Pons (tissue), 1 donor: ENCODE measurements around the gene COL23A1.

Experiments
- DNase-seq: peaks from one replicate; pipeline ENCODE4 v3.0.0-alpha.2; 2016; ENCODE audit warnings: low spot score

COL23A1 gene

DNA sequence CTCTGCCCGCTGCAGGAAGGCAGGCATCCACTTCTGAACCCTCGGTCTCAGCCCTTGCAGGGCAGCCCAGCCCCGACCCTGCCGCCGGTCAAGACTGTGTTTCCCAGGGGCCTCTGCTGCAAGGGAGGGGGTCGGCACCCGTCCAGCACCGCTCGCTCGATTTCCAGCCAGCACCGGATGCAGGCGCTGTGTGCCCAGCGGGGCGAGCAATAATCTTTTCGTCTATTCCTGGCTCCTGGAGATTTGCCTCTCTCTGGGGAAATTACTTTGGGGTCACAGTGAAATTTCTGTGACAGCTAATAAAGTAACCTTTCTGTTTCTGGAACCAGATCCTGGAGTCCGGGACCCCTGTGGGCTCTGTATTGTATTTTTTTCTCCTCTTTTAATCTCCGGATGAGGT lies 155.3 kb downstream of the COL23A1 start:
- no peak for DNase-seq

DNA sequence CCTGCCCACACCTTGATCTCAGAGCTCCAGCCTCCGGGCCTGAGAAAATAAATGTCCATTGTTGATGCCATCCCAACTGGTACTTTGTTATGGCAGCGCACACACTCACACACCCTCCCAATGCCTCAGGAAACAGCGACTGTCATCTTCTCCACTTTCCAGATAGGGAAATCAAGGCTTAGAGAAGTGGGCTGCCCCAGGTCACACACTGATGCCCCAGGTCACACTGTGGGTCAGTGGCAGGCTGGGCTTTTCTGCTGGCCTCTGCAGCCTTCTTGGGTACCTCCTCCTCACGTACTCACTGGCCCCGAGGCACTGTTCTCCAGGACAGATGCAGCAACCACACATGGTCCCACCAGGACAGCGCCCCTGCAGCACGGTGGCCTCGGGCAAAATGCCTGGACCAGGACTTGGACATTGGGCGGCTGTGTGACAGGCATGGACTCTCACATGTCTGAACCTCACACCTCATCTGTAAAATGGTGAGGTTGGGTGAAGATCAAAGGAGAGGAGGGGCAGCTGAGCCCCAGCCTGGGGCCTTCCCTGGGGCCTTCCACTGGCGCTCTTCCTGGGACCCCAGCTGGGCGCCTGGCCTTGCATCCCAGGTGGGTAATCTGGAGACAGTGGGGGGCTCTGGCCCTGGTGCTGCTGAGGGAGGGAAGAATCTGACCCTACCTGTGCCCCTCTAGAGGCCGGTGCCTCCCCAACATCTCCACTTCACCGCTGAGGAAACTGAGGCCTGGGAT lies 156.0 kb downstream of the COL23A1 start:
- no peak for DNase-seq

DNA sequence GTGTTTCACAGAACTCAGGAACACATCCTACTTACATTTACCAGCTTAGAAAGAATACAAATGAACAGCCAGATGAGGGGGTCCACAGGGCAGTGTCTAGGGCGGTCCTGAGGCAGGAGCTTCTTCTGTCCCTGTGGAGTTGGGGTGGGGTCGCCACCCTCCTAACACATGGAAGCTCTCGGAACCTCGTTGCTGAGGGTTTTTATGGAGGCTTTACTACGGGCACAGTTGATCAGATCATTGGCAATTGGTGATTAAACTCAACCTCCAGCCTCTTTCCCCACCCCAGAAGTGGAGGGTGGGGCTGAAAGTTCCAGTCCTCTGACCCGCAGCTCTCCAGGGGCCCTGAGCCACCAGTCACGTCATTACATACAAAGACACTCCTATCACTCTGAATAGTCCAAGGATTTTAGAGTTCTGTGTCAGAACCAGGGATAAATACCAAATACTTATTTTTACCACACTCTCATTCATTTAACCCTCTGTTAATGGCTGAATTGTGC lies 156.9 kb downstream of the COL23A1 start:
- DNase-seq = no peak

DNA sequence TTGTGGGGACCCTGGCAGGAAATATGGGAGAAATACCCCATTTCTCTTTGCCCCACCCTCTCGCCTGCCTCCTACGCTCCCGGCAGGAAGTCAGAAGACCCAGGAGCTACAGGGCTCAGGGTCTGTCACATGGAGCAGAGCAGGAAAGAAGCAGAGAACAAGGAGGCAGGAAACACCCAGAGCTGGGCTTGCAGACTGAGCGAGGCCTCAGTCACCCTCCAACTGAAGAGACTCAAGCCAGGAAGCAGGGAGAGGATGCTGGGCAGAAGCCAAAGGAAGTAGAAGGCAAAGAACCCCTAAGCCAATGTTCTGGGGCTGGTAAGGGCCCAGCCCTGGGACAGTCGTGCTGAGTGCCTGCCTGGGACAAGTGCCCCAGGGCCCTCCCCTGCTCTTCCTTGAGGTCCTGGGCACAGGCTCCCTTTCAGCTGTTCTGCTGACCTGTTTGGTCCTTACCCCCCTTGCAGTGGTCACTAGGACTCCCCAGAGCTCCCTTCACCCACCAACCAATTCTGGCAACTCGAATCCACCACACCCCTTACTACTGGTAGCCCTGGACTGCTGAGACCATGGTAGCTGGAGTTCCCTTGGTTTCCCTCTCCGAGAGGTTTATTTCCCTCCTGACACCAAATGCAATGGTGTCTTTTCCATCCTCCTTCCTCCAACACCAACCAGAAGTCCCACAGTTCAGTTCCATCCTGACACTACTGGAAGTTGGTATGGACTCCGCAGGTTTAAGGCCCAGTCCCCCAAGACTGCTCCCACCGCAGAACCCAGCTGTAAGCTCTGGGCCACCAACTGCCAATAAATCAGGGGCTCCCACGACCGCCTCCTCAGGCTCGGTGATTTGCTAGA lies 157.5 kb downstream of the COL23A1 start:
- DNase-seq = no peak

DNA sequence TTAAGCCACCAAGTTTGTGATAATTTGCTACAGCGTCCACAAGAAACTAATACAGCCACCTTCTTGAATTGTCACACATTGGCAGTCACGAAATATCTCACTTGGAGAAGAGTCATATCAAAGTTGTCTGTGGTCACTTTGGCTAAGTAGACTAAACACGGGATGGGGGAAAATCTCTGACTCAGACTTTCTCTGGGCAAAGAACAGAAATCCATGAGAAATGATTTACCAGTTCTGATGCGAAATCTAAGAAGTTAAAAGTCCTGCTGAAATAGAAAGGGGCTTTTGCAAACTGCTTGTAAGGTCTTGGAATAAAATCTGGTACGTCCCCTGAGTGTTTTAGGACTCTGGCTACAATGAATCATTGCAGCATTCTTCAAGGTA lies 158.4 kb downstream of the COL23A1 start:
- DNase-seq = no peak

DNA sequence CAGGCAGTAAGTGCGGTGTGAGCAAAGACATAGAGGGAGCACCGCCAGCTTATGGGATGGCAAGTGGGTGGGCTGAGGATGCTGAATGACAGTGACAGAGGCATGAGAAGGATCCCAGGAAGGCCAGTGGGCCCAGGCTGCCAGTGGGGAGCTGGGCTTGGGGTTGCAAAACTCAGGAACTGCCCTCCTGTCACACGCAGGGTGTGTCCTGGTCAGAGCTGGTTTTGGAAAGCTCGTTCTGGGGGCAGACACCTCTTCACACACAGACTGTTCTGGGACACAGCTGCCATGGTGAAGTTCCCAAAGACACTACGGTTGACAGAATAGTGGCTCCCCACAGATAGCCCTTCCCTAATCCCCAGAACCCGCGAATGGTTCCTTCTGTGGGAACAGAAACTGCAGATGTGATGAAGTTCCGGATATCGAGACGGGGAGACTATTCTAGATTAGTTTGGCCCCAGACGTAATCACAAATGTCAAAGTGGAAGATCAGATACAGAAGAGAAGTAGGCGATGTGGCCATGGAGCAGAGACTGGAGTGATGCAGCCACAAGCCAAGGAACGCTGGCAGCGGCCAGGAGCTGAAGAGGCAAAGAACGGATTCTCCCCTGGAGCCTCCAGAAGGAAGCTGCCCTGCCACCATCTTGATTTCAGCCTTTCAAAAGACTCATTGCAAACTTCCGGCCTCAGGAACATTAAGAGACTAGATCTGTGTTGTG lies 159.0 kb downstream of the COL23A1 start:
- no peak for DNase-seq

DNA sequence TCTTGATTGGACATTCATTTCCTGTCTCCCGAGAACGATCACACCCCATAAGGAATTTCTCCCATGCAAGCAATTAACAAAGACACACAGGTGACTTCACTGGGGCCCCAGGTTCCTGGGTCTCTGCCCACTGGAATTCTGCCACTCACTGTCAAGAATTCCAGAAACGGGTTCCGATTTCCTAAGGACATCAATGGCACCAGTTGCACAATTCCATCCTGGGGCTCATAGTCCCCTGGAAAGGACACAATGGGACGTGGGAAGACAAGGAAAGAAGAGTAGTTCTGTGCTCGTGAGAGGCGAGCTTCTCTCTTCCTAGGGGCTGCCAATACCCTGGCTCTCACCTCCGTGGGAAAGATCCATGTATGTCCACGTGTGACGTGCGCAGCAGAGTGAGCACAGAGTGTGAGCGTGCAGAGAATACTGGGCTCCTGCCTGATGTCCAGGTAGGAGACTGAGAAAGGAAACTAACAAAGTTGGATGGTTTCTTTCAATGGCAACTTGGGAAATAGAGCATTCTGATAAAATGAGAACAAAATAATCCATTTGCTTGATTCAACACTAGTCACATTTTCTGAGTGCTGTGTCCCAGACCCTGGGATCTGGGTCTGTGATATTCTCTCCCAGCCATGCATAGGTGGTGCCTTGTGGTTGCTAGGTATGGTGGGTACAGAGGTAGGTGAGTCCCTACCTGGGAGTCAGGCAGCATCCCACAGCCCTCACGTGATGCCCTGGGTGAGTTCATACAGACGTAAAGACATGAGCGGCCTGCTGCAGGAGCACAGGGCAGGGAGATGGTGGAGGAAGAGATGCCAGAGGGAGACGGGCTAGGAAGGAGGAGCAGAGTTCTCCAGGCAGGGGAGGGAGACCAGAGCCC lies 159.8 kb downstream of the COL23A1 start:
- DNase-seq = no peak

DNA sequence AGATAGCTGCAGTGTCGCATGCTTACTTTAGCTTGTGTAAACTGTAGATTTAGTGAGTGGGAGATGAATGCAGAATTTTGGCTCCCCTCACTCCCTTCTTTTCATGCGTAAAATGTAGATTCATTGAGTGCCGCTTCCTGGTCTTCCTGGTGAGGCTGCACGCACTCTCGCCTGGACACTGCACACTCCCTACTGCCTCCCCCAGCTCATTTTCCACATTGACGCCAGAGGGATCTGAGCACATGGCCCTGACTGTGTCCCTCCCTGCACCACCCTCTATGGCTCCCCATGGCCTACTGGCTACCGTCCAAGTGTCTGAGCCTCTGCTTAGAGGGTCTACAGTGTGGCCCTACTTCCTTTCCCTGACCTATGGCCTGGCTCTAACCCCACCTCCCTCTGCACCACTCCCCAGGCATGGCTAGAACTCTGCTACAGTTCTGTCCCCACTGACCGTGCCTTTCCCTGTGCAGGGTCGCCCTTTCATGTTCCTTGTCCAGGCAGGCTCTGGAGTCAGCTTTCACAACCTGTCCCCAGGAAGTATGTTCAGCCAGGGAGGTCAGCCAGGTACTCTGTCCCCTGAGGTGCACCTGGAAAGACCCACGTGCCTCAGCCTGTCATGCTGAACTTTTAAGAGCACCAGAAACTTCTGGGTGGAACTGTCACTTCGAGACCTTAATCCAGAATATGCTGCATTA lies 160.6 kb downstream of the COL23A1 start:
- DNase-seq = no peak

DNA sequence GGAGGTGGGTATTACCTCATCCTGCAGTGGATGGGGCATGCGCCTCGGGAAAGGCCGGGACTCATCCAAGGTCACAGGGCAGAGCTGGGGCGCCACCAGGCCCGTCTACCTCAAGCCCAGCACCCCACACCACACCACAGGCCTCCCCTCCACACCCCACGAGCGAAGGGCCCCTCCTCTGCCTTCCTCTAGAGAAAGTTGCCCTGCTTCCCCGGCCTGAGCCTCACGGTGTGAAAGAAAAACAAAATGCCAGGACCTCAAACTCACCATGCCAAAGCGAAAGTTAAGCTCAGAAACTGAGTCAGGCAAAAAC lies 161.1 kb downstream of the COL23A1 start:
- no peak for DNase-seq

DNA sequence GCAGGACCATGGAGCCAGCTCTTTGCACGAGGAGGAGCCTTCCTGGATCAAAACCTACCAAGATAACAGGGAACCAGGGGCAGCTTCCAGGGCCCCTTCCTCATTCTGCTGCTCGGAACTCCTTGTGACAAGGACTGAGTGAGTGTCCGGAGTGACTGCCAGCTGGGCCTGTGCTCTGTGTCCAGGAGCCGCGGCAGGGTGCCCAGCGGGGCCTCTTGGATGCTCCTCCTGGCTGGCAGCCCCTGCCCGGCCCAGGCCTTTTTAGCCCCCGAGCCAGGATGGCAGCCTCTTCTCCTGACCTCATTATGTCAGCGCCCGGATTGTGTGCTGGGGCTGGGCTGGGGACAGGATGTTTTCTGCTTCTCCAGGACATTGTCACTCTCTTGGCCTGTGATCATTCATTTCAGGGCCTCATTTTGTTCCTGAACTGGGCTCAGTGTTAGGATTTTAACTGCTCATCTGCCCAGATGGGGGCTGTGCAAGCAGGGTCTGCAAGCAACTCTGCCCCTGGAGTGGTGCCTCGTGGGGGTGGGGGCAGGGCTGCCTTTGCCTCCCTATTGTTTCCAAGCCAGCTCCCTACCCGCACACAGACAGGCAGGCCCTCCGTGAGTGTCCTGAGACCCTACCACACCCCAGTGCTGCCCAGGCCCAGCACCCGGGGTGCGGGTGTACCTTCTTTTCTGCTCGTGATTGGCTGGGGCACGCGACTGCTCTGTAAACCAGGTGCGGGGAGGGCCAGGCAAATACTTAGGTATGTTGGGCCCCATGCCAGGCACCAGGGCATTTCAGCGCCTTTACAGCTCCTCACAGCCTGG lies 161.6 kb downstream of the COL23A1 start:
- peak; percentile 57 for DNase-seq

DNA sequence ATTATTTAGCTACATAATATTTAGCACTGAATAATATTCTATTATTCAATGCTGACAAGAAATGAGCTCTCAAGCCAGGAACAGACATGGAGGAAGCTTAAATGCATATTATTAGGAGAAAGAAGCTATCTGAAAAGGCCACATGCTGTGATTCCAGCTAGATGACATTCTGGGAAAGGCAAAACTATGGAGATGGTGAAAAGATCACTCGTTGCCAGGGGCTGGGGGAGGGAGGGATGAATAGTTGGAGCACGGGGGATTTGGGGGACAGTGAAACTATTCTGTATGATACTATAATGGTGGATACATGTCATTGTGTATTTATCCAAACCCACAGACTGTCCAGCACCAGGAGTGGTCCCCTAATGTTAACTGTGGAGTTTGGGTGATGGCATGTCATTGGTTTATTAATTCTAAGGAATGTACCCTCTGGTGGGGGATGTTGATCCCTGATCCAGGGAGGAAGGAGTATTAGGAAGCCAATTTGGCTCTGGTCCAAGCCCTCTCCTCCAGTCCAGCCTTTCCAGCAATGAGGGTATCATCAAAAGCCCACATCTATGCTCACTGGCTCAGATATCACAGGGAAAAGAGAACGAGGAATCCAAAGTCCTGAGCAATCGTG lies 162.5 kb downstream of the COL23A1 start:
- DNase-seq = no peak

DNA sequence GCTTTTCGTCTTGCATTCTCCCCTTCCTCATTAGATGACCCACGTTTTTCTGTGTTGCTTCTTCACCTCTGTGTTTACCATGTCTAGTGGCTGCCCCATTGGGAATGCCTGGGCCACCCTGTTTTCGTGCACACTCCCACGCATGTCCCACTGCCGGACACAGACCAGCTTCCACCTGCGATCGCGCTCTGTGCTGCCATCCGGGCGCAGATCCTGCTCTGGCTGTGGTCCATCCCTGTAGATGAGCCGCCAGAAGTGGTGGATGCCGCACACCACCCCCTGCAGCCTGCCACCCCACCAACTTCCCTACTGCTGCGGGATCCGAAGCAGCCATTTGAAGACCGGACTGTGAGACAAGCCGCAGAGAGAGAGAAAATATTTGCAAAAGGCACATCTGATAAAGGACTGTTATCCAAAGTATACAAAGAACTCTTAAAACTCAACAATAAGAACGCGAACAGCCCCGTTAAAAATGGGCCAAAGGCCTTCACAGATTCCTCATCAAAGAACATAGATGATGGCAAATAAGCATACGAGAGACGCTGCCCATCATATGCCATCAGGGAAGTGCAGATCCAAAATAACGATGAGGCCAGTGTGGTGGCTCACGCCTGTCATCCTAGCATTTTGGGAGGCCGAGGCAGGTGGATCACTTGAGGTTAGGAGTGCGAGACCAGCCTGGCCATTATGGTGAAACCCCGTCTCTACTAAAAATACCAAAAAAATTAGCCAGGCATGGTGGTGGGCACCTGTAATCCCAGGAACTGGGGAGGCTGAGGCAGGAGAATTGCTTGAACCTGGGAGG lies 163.7 kb downstream of the COL23A1 start:
- no peak for DNase-seq

DNA sequence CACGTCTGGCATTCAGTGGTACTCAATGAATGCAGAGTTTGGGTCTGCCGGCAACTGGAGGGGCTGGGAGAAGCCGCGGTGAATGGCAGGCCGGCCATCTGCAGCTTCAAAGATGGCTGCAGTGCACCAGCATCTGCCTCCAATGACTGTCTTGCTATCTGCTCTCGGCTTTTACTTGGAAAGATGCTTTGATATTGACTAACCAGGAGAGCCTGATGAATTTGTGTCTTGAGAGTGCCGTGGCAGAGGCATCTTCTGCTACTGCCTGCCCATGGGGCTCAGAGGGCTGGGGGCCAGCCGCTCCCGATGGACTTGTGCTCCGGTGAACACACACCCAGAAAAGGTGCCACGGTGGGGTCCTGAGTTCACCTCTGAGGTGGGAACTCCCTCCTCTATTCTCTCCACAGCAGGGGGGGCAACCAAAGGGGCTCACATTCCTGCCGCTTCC lies 164.5 kb downstream of the COL23A1 start:
- DNase-seq = no peak

DNA sequence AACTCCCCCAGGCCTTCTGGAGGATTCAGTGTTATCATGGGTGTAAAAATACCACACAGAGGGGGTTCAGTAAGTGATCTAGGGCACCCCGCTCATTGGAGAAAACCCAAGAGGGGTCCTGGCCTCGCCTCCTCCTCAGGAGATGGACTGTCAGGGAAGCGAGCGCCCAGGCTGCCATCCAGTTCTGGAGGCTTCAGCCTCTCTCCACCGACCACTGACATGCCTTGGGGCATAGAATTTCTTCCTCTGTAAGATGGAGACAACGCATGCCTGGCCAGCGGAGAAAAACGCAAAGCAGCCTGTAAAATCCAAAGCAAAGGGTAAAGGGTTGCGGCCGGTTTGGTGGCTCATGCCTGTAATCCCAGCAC lies 165.4 kb downstream of the COL23A1 start:
- DNase-seq = no peak

DNA sequence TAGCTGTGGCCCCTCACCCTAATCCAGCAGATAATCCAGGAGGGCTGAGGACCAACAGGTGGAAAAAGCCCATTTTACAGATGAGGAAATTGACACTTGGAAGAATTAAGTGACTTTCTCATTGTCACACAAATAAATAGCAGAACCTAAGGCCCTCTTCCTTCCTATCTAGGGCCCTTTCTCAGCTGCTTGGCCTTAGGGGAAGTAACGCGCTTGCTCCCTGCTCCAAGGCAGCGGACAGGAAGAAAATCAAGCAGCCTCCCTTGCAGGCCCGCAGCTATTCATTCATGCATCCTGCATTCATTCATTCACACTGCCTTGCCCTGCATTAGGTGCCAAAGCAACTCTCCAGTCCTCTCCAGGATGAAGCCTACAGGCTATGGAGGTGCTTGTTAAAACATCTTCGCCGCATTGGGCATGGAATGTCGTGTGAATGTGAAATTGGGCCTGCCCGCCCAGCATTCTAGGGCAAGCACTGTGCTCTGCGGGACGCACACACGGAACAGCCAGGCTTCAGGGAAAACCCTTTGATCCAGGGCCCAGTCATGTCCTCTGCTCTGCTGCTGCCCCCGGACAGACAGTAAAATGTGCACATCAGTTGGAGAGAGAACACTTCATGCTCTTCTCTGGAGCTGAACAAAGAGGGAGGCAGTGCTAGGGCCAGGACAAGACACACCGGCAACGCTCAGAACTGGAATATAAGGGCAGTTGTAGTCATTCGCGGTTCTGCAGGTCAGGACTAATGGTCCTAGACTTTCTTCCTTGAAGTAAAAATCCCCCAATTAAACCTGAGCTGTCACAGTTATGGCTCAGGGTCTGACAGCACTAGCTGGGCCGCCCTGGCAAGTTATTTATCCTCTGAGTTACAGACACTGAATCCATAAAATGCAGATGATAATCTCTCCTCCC lies 166.0 kb downstream of the COL23A1 start:
- DNase-seq = no peak

DNA sequence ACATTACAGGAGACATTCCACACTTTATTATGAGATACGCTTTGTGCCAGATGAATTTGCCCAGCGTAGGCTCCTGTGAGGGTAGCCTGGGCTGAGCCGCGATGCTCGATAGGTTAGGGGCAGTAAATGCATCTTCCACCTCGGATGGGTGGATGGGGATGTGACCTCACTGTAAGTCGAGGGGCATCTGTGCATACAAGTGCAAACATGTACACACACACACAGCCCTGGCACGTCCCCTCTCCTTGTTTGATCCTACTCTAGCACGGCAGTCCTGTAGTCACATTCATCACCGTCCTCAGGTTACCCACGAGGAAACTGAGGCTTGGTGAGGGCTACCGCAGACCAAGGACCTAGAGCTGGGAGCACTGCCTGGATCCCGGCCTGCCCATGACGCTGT lies 166.8 kb downstream of the COL23A1 start:
- DNase-seq = no peak

DNA sequence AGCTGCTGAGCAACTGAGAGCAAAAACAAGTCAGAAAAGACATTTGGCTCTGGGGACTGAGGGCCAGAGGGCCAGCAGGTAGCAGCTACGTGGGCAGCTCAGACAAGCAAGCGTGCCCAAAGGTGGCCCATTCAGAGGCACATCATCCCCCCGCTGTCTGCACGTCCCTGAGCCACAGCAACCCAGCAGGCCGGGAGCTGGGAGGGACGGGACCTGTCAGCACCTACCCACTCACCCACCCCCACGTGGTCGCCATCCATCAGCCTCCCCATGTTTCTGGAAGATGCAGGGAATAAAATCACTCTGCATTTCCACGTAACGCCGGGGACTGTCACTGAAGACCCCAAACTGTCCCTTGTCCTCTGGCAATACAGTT lies 167.8 kb downstream of the COL23A1 start:
- DNase-seq = no peak
